ENCODE data around the gene NFKBIB.
A peak's percentile ranks its signal among the peaks of the same experiment; 100 is the strongest.
"Not testable (repeated sequence)": the region's sequence is repeated elsewhere in the genome, so short reads cannot be mapped to it uniquely, and the experiment has no call there.

Gene NFKBIB

GRCh38 chr19:38867171-38867780 is 32.5 kb upstream of the NFKBIB start:
- H3K4me3 ChIP-seq (ENCODE audit: low read length): no peak overlapping the region
- TF ChIP-seq ZNF274 (IDR thresholded peaks at IDR 0.05; ENCODE audit: low read depth, low read length): no peak

- H3K4me3 ChIP-seq (ENCODE audit: low read length): no peak overlapping the region; the same call in 1 of the 2 replicates
- no peak for TF ChIP-seq ZNF274 (IDR thresholded peaks at IDR 0.05; ENCODE audit: low read depth, low read length)
Observed at GRCh38 chr19:38868551-38868950, 31.2 kb upstream of the NFKBIB start.

GRCh38 chr19:38869160-38869835 is 30.5 kb upstream of the NFKBIB start:
- H3K4me3 ChIP-seq (ENCODE audit: low read length): peak overlapping the region; percentile 47; the same call in 1 of the 2 replicates
- no peak for TF ChIP-seq ZNF274 (IDR thresholded peaks at IDR 0.05; ENCODE audit: low read depth, low read length)

GRCh38 chr19:38869836-38870607 is 29.7 kb upstream of the NFKBIB start:
- TF ChIP-seq ZNF274 (IDR thresholded peaks at IDR 0.05; ENCODE audit: low read depth, low read length): no peak
- H3K4me3 ChIP-seq (ENCODE audit: low read length): peak overlapping the region; percentile 47; the same call in 1 of the 2 replicates

GRCh38 chr19:38870612-38871011 is 29.2 kb upstream of the NFKBIB start:
- no peak for TF ChIP-seq ZNF274 (IDR thresholded peaks at IDR 0.05; ENCODE audit: low read depth, low read length)
- no peak overlapping the region for H3K4me3 ChIP-seq (ENCODE audit: low read length)

GRCh38 chr19:38873400-38873799 is 26.4 kb upstream of the NFKBIB start:
- H3K4me3 ChIP-seq (ENCODE audit: low read length): not testable (repeated sequence)

- no peak for TF ChIP-seq ZNF274 (IDR thresholded peaks at IDR 0.05; ENCODE audit: low read depth, low read length)
- no peak overlapping the region for H3K4me3 ChIP-seq (ENCODE audit: low read length)
Observed at GRCh38 chr19:38875656-38876395, 23.9 kb upstream of the NFKBIB start.

- H3K4me3 ChIP-seq (ENCODE audit: low read length): peak within 1 kb of the TSS; percentile 74
- TF ChIP-seq ZNF274 (IDR thresholded peaks at IDR 0.05; ENCODE audit: low read depth, low read length): no peak
Observed at GRCh38 chr19:38877781-38878574, 21.8 kb upstream of the NFKBIB start, which contains the start of gene RINL. Gene RINL (minus strand): TSS chr19:38878275. CDS start chr19:38876742, 1,533 bp downstream.

GRCh38 chr19:38878575-38879399 is 21.0 kb upstream of the NFKBIB start:
- peak overlapping the region; percentile 74; the same call in 1 of the 2 replicates for H3K4me3 ChIP-seq (ENCODE audit: low read length)
- no peak for TF ChIP-seq ZNF274 (IDR thresholded peaks at IDR 0.05; ENCODE audit: low read depth, low read length)

- TF ChIP-seq ZNF274 (IDR thresholded peaks at IDR 0.05; ENCODE audit: low read depth, low read length): no peak
- H3K4me3 ChIP-seq (ENCODE audit: low read length): no peak overlapping the region
Observed at GRCh38 chr19:38879400-38879751, 20.4 kb upstream of the NFKBIB start.

- TF ChIP-seq ZNF274 (IDR thresholded peaks at IDR 0.05; ENCODE audit: low read depth, low read length): no peak
- H3K4me3 ChIP-seq (ENCODE audit: low read length): no peak overlapping the region
Observed at GRCh38 chr19:38880076-38880881, 19.5 kb upstream of the NFKBIB start.
